HCT116 (cell line): Measurements from ENCODE around the gene LRRC66. TPM values are rescaled to one million over a fixed set of nuclear protein-coding genes. Genes with fewer than 3 reads are reported as not detected.

Experiments used
- ATAC-seq: fragments of 200-7000 bp; cut with Tn5 transposase; 2 replicates; pipeline ENCODE4 v1.9.1; 2020; ENCODE audit warnings: mild to moderate bottlenecking, moderate library complexity
- BruUV-seq: library from RNA; stranded (reverse); fragments of 400-500 nt; replicated peaks from 2 replicates; lab custom pipeline; 2021; lab: Mats Ljungman, UMichigan
- CTCF ChIA-PET: fragments of 300-600 bp; sonication (Branson Sonifier 250); formaldehyde crosslinking; loops from one replicate; lab custom pipeline; 2021; ENCODE audit warnings: antibody characterized with exemption; lab: Charles Lee
- POLR2A ChIA-PET: fragments of 300-600, 350-600 bp; sonication (Branson Sonifier 250); formaldehyde crosslinking; loops from one replicate; lab custom pipeline; 2021; ENCODE audit warnings: antibody characterized with exemption; lab: Charles Lee
- RAD21 ChIA-PET, 2 experiments: fragments of 300-600 bp; sonication (Branson Sonifier 250); formaldehyde crosslinking; loops; one replicate each; lab custom pipeline; 2023; ENCODE audit warnings: low total read pairs in 2 of 2; ENCODE audit not compliant: uncharacterized antibody in 2 of 2, unreplicated experiment in 2 of 2, low non-redundant PET in 1 of 2; lab: Charles Lee
- DNase-seq: peaks from one replicate; pipeline ENCODE4 v3.0.0-alpha.2; 2010; ENCODE audit warnings: low read depth, low spot score
- H2AFZ ChIP-seq: fragments of 200-600 bp; shearing (Covaris generic), sonication (generic); 2 replicates; pipeline ENCODE4 v1.6.1; 2017; ENCODE audit warnings: low read depth, mixed run types, mixed read lengths, antibody characterized with exemption, low read length; ENCODE audit not compliant: poor library complexity, severe bottlenecking
- H3K27ac ChIP-seq: 2 replicates; pipeline ENCODE4 v1.5.1; 2012; ENCODE audit warnings: low read depth, low read length
- H3K27me3 ChIP-seq: fragments of 200-600 bp; sonication (generic); 2 replicates; pipeline ENCODE4 v1.6.1; 2016; ENCODE audit warnings: mixed run types, low read length, mixed read lengths; ENCODE audit not compliant: insufficient read depth
- H3K36me3 ChIP-seq, 2 experiments: fragments of 200-500 bp in 1 of 2; fragments of 200-600 bp in 1 of 2; sonication (Bioruptor generic) in 1 of 2; sonication (generic) in 1 of 2; 2 replicates each; pipeline versions ENCODE4 v1.5.1 to v1.6.1; 2014 to 2016; ENCODE audit warnings: low read length in 2 of 2, inconsistent platforms in 1 of 2, mixed read lengths in 1 of 2, mixed run types in 1 of 2; ENCODE audit not compliant: insufficient read depth in 2 of 2, control insufficient read depth in 1 of 2
- H3K4me1 ChIP-seq, 2 experiments: fragments of 200-600 bp in 1 of 2; sonication (generic) in 1 of 2; 2 replicates each; pipeline versions ENCODE4 v1.5.1 to v1.6.1; 2012 to 2017; ENCODE audit warnings: low read length in 2 of 2, inconsistent platforms in 1 of 2, mild to moderate bottlenecking in 1 of 2, mixed read lengths in 1 of 2, mixed run types in 1 of 2, moderate library complexity in 1 of 2; ENCODE audit not compliant: insufficient read depth in 2 of 2, control insufficient read depth in 1 of 2
- H3K4me2 ChIP-seq: fragments of 200-600 bp; sonication (generic); 2 replicates; pipeline ENCODE4 v1.6.1; 2017; ENCODE audit warnings: mixed run types, low read length, mixed read lengths
- H3K4me3 ChIP-seq, 2 experiments: fragments of 200-600 bp in 1 of 2; sonication (generic) in 1 of 2; replicated peaks in 1 of 2; 2 replicates each; pipeline ENCODE4 v1.5.1; 2011 to 2016; ENCODE audit warnings: low read length in 2 of 2, control low read depth in 1 of 2, low read depth in 1 of 2, mild to moderate bottlenecking in 1 of 2, mixed read lengths in 1 of 2, mixed run types in 1 of 2
- H3K79me2 ChIP-seq: fragments of 200-600 bp; sonication (generic); 2 replicates; pipeline ENCODE4 v1.6.1; 2017; ENCODE audit warnings: mild to moderate bottlenecking, mixed run types, low read length, moderate library complexity, mixed read lengths; ENCODE audit not compliant: insufficient read depth
- H3K9ac ChIP-seq: fragments of 200-600 bp; sonication (generic); 2 replicates; pipeline ENCODE4 v1.6.1; 2016; ENCODE audit warnings: low read length, mixed read lengths
- H3K9me2 ChIP-seq: fragments of 200-600 bp; sonication (generic), shearing (Covaris generic); 2 replicates; pipeline ENCODE4 v1.6.1; 2017; ENCODE audit warnings: mixed run types, mild to moderate bottlenecking, moderate library complexity; ENCODE audit not compliant: insufficient read depth
- H3K9me3 ChIP-seq, 2 experiments: fragments of 200-500 bp in 1 of 2; fragments of 200-600 bp in 1 of 2; sonication (Bioruptor generic) in 1 of 2; sonication (generic) in 1 of 2; 2 replicates each; pipeline ENCODE4 v1.6.1; 2014 to 2017; ENCODE audit warnings: low read length in 2 of 2, mixed read lengths in 2 of 2, inconsistent platforms in 1 of 2, low read depth in 1 of 2, mild to moderate bottlenecking in 1 of 2, mixed run types in 1 of 2, moderate library complexity in 1 of 2; ENCODE audit not compliant: control insufficient read depth in 1 of 2, insufficient read depth in 1 of 2
- H4K20me1 ChIP-seq: fragments of 200-600 bp; sonication (generic), shearing (Covaris generic); 2 replicates; pipeline ENCODE4 v1.6.1; 2017; ENCODE audit warnings: mixed run types, mild to moderate bottlenecking, moderate library complexity; ENCODE audit not compliant: insufficient read depth
- ATF3 ChIP-seq: IDR thresholded peaks from 2 replicates; pipeline ENCODE4 v1.6.1; 2012
- CBX3 ChIP-seq: IDR thresholded peaks from 2 replicates; pipeline ENCODE4 v1.6.1; 2012; ENCODE audit warnings: low read depth
- CEBPB ChIP-seq: IDR thresholded peaks from 2 replicates; pipeline ENCODE4 v1.6.1; 2012; ENCODE audit warnings: low read depth
- CTCF ChIP-seq, 3 experiments: fragments of 200-600 bp in 1 of 3; sonication (generic) in 1 of 3; IDR thresholded peaks in 2 of 3; conservative IDR thresholded peaks in 1 of 3; 2 replicates each; pipeline ENCODE4 v1.5.1; 2012 to 2017; ENCODE audit warnings: low read depth in 2 of 3, low read length in 2 of 3, antibody characterized with exemption in 1 of 3, borderline replicate concordance in 1 of 3, control low read depth in 1 of 3, mild to moderate bottlenecking in 1 of 3, mixed read lengths in 1 of 3, mixed run types in 1 of 3, moderate library complexity in 1 of 3; ENCODE audit not compliant: insufficient read depth in 1 of 3
- EGR1 ChIP-seq: IDR thresholded peaks from 2 replicates; pipeline ENCODE4 v1.6.1; 2012; ENCODE audit warnings: low read depth
- ELF1 ChIP-seq: IDR thresholded peaks from 2 replicates; pipeline ENCODE4 v1.6.1; 2012; ENCODE audit warnings: low read depth, borderline replicate concordance
- EZH2 ChIP-seq: fragments of 200-600 bp; sonication (generic); IDR thresholded peaks from 2 replicates; pipeline ENCODE4 v1.6.1; 2017; ENCODE audit warnings: antibody characterized with exemption, mixed run types
- EZH2phosphoT487 ChIP-seq: fragments of 200-600 bp; IDR thresholded peaks from 2 replicates; pipeline ENCODE4 v1.6.1; 2018; ENCODE audit warnings: antibody characterized with exemption, borderline replicate concordance
- FOSL1 ChIP-seq: IDR thresholded peaks from 2 replicates; pipeline ENCODE4 v1.6.1; 2012; ENCODE audit warnings: low read depth
- JUND ChIP-seq: IDR thresholded peaks from 2 replicates; pipeline ENCODE4 v1.6.1; 2012
- MAX ChIP-seq: IDR thresholded peaks from 2 replicates; pipeline ENCODE4 v1.6.1; 2012
- POLR2AphosphoS5 ChIP-seq: IDR thresholded peaks from 2 replicates; pipeline ENCODE4 v1.6.1; 2011; ENCODE audit warnings: mild to moderate bottlenecking, low read depth, low read length, moderate library complexity
- REST ChIP-seq: IDR thresholded peaks from 2 replicates; pipeline ENCODE4 v1.6.1; 2012; ENCODE audit warnings: low read depth
- SIN3A ChIP-seq: IDR thresholded peaks from 2 replicates; pipeline ENCODE4 v1.6.1; 2012; ENCODE audit warnings: low read depth
- SP1 ChIP-seq: IDR thresholded peaks from 2 replicates; pipeline ENCODE4 v1.6.1; 2012; ENCODE audit warnings: low read depth
- SRF ChIP-seq: IDR thresholded peaks from 2 replicates; pipeline ENCODE4 v1.6.1; 2012; ENCODE audit warnings: low read depth
- TCF7L2 ChIP-seq: IDR thresholded peaks from 2 replicates; pipeline ENCODE4 v1.7.0; 2011; ENCODE audit warnings: borderline replicate concordance, inconsistent platforms; ENCODE audit not compliant: insufficient read depth, insufficient read length; ENCODE audit errors: extremely low read depth
- YY1 ChIP-seq: IDR thresholded peaks from 2 replicates; pipeline ENCODE4 v1.6.1; 2011; ENCODE audit warnings: low read length, low read depth, moderate library complexity, mild to moderate bottlenecking; ENCODE audit not compliant: insufficient replicate concordance; ENCODE audit errors: extremely low read depth
- ZFX ChIP-seq: fragments of 450-650 bp; IDR thresholded peaks from 2 replicates; pipeline ENCODE4 v1.6.1; 2017
- ZNF274 ChIP-seq: fragments of 200-500 bp; sonication (Bioruptor generic); IDR thresholded peaks from 2 replicates; pipeline ENCODE4 v1.6.1; 2014; ENCODE audit warnings: mild to moderate bottlenecking, low read depth, low read length, inconsistent platforms
- intact Hi-C: fragments of 100-400 bp; cut with micrococcal nuclease; formaldehyde crosslinking; loops from 2 replicates; pipeline ENCODE4 v1.10.0; 2022
- total RNA-seq: library from RNA; stranded (reverse); gene quantifications from one replicate; pipeline ENCODE4 v1.2.1, GENCODE V29; 2021; ENCODE audit not compliant: unreplicated experiment

Gene LRRC66
- total RNA-seq, 1 experiment from 2014 or later, result 0.12 TPM

- Histone ChIP-seq H3K27me3 (peaks cover 2% of the 10 kb centered on the region; the same call in 1 of the 2 replicates), H3K9ac (no peak overlapping the region), H3K4me2 (no peak overlapping the region), H3K9me2 (no peaks in the 10 kb centered on the region), H3K4me3 (no peak overlapping the region)
- TF ChIP-seq YY1 (no peak), MAX (no peak), CTCF (IDR thresholded peaks at IDR 0.05 in 2 of 3, conservative IDR thresholded peaks at IDR 0.05 in 1 of 3; ENCODE audit: borderline replicate concordance in 1 of 3, insufficient read depth in 1 of 3, low read depth in 2 of 3, low read length in 2 of 3) (no peak), ZFX (no peak), EZH2phosphoT487 (no peak), EGR1 (no peak), SP1 (no peak), FOSL1 (no peak), ZNF274 (no peak), TCF7L2 (no peak), JUND (no peak), SIN3A (no peak), ATF3 (no peak), POLR2AphosphoS5 (no peak), ELF1 (no peak), SRF (no peak), REST (no peak), EZH2 (no peak), CEBPB (no peak), CBX3 (no peak)
- TF ChIP-seq, all 23 proteins: peak for 0
- Histone ChIP-seq H4K20me1 (no peaks in the 10 kb centered on the region), H3K36me3 (peaks cover 0 to 6% of the 10 kb centered on the region in 2 experiments; a peak in 1 of 4 replicates), H3K79me2 (no peaks in the 10 kb centered on the region; the same call in 1 of the 2 replicates), H3K27ac (no peak overlapping the region), H3K4me1 (peaks cover 6 to 12% of the 10 kb centered on the region in 2 experiments; a peak in 2 of 4 replicates), H2AFZ (no peak overlapping the region), H3K9me3 (no peaks in the 10 kb centered on the region)
- no peak for DNase-seq
- ChIA-PET POLR2A (no interaction called here), RAD21 (no interaction called here), CTCF (no interaction called here)
- no TSS peak for BruUV-seq
- no peak for ATAC-seq
- intact Hi-C loops, result no loop called here
Measured at GRCh38 chr4:52035190-52035589, 15.0 kb upstream of the LRRC66 start.
